Loucy (cell line): ENCODE results near the gene PPM1F.
"Not testable (repeated sequence)": the region's sequence is repeated elsewhere in the genome, so short reads cannot be mapped to it uniquely, and the experiment has no call there.

Source experiments
- H2AFZ ChIP-seq: fragments of 200-600 bp; sonication (generic); 2 replicates; pipeline ENCODE4 v1.6.0; 2016; ENCODE audit warnings: antibody characterized with exemption, mild to moderate bottlenecking, low read length, moderate library complexity
- H3F3A ChIP-seq: fragments of 200-600 bp; 2 replicates; pipeline ENCODE4 v1.6.0; 2016; ENCODE audit warnings: antibody characterized with exemption, low read depth, mild to moderate bottlenecking
- H3K27me3 ChIP-seq: fragments of 200-600 bp; sonication (generic); 2 replicates; pipeline ENCODE4 v1.6.1; 2014; ENCODE audit warnings: low read length, mild to moderate bottlenecking; ENCODE audit not compliant: insufficient read depth, poor library complexity, severe bottlenecking
- H3K36me3 ChIP-seq: fragments of 200-600 bp; sonication (generic); 2 replicates; pipeline ENCODE4 v1.6.1; 2016; ENCODE audit warnings: low read length; ENCODE audit not compliant: insufficient read depth
- H3K4me1 ChIP-seq: fragments of 200-600 bp; sonication (generic); 2 replicates; pipeline ENCODE4 v1.5.1; 2014; ENCODE audit warnings: low read length, mild to moderate bottlenecking; ENCODE audit not compliant: insufficient read depth, poor library complexity, severe bottlenecking
- H3K4me2 ChIP-seq: fragments of 200-600 bp; sonication (generic); 2 replicates; pipeline ENCODE4 v1.6.0; 2014; ENCODE audit warnings: antibody characterized with exemption, low read length, low read depth, mild to moderate bottlenecking; ENCODE audit not compliant: poor library complexity, severe bottlenecking
- H3K4me3 ChIP-seq: fragments of 200-600 bp; sonication (generic); 2 replicates; pipeline ENCODE4 v1.5.1; 2014; ENCODE audit warnings: low read length, mild to moderate bottlenecking, mixed read lengths; ENCODE audit not compliant: poor library complexity, severe bottlenecking
- H3K79me2 ChIP-seq: fragments of 200-600 bp; sonication (generic); 2 replicates; pipeline ENCODE4 v1.6.1; 2014; ENCODE audit warnings: low read length; ENCODE audit not compliant: insufficient read depth
- H3K9ac ChIP-seq: fragments of 200-600 bp; sonication (generic); 2 replicates; pipeline ENCODE4 v1.6.0; 2014; ENCODE audit warnings: mild to moderate bottlenecking, low read depth, low read length, moderate library complexity; ENCODE audit not compliant: poor library complexity, severe bottlenecking
- H3K9me2 ChIP-seq: fragments of 200-600 bp; sonication (generic); replicated peaks from 2 replicates; pipeline ENCODE4 v1.6.1; 2016; ENCODE audit warnings: low read depth, low read length, mixed read lengths
- H3K9me3 ChIP-seq: fragments of 200-600 bp; sonication (generic); 2 replicates; pipeline ENCODE4 v1.6.1; 2014; ENCODE audit warnings: mild to moderate bottlenecking, antibody characterized with exemption, low read length, low read depth; ENCODE audit not compliant: insufficient read depth
- H4K20me1 ChIP-seq: fragments of 200-600 bp; sonication (generic); 2 replicates; pipeline ENCODE4 v1.6.0; 2014; ENCODE audit warnings: antibody characterized with exemption, low read length, mild to moderate bottlenecking; ENCODE audit not compliant: insufficient read depth, poor library complexity, severe bottlenecking
- EZH2phosphoT487 ChIP-seq: fragments of 200-600 bp; IDR thresholded peaks from 2 replicates; pipeline ENCODE4 v1.6.1; 2018; ENCODE audit warnings: antibody characterized with exemption, mild to moderate bottlenecking, moderate library complexity, borderline replicate concordance
- TF ChIP-seq, protein P1 (sequence below): fragments of 200-600 bp; sonication (generic); conservative IDR thresholded peaks from 2 replicates; pipeline ENCODE4 v1.5.1; 2014; ENCODE audit warnings: mild to moderate bottlenecking, antibody characterized with exemption, low read length

The PPM1F gene

DNA sequence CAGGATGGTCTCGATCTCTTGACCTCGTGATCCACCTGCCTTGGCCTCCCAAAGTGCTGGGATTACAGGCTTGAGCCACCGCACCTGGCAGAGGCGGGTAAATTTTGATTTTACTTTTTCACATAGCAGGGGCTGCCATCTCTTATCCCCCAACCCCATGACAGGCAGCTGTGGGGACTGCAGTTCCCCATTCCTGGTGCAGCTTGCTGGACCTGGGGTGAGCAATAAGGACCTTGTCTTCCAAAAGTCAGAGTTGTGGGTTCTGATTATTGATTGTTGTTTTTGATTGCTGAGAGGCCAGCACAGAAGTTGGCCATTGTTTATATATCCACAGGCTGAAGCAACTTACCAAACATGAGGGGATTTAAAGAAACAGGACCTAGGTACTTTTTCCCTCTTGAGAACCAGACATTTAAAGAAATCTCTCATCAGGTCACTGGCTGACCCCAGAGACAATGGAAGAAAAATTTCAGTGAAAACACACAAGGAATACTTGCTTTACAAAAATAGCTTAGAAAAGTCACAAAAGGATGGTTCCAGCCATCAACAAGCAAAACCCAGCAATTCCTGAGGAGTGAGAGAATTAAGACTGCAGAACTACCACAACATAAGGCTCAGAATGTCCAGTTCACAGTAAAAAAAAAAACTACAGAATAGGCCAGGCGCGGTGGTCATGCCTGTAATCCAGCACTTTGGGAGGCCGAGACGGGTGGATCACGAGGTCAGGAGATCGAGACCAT, 63.2 kb downstream of the PPM1F start:
- H3K4me2 ChIP-seq = no peak overlapping the region
- no peak overlapping the region for H3K4me3 ChIP-seq
- H2AFZ ChIP-seq = no peak overlapping the region
- H3K36me3 ChIP-seq = no peaks in the 10 kb centered on the region
- no peaks in the 10 kb centered on the region for H3K79me2 ChIP-seq
- no peak overlapping the region for H3K9ac ChIP-seq
- H3K4me1 ChIP-seq = no peaks in the 10 kb centered on the region
- H3K9me2 ChIP-seq = no peaks in the 10 kb centered on the region
- H3K27me3 ChIP-seq = no peaks in the 10 kb centered on the region
- TF ChIP-seq EZH2phosphoT487 = no peak
- TF ChIP-seq, protein P1, sequence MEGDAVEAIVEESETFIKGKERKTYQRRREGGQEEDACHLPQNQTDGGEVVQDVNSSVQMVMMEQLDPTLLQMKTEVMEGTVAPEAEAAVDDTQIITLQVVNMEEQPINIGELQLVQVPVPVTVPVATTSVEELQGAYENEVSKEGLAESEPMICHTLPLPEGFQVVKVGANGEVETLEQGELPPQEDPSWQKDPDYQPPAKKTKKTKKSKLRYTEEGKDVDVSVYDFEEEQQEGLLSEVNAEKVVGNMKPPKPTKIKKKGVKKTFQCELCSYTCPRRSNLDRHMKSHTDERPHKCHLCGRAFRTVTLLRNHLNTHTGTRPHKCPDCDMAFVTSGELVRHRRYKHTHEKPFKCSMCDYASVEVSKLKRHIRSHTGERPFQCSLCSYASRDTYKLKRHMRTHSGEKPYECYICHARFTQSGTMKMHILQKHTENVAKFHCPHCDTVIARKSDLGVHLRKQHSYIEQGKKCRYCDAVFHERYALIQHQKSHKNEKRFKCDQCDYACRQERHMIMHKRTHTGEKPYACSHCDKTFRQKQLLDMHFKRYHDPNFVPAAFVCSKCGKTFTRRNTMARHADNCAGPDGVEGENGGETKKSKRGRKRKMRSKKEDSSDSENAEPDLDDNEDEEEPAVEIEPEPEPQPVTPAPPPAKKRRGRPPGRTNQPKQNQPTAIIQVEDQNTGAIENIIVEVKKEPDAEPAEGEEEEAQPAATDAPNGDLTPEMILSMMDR = no peak
- no peaks in the 10 kb centered on the region for H3F3A ChIP-seq
- no peaks in the 10 kb centered on the region for H3K9me3 ChIP-seq
- H4K20me1 ChIP-seq = no peaks in the 10 kb centered on the region

DNA sequence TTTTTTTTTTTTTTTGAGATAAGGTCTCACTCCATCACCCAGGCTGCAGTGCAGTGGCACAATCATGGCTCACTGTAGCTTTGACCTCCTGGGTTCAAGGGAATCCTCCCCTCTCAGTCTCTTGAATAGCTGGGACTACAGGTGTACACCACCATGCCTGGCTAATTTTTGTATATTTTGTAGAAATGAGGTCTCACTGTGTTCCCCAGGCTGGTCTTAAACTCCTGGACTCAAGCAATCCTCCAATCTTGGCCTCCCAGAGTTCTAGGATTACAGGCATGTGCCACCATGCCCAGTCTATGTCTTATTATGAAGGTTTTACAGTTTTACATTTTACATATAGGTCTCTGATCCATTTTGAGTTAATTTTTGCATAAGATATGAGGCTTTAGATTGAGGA, 64.8 kb downstream of the PPM1F start:
- Histone ChIP-seq H3K9me2 (no peaks in the 10 kb centered on the region), H3K4me3 (no peak overlapping the region), H3K9ac (no peak overlapping the region), H3K79me2 (no peaks in the 10 kb centered on the region), H3K4me2 (no peak overlapping the region), H3K27me3 (no peaks in the 10 kb centered on the region), H2AFZ (no peak overlapping the region), H3K9me3 (no peaks in the 10 kb centered on the region), H3F3A (no peaks in the 10 kb centered on the region), H3K4me1 (no peaks in the 10 kb centered on the region), H3K36me3 (no peaks in the 10 kb centered on the region), H4K20me1 (no peaks in the 10 kb centered on the region)
- TF ChIP-seq, protein P1 = no peak
- no peak for TF ChIP-seq EZH2phosphoT487

DNA sequence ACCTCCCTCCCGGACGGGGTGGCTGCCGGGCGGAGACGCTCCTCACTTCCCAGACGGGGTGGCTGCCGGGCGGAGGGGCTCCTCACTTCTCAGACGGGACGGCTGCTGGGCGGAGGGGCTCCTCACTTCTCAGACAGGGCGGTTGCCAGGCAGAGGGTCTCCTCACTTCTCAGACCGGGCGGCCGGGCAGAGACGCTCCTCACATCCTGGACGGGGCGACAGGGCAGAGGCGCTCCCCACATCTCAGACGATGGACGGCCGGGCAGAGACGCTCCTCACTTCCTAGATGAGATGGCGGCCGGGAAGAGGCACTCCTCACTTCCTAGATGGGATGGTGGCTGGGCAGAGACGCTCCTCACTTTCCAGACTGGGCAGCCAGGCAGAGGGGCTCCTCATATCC, 68.7 kb downstream of the PPM1F start:
- not testable (repeated sequence) for H3K36me3 ChIP-seq

GRCh38 chr22:21882754-21883333, 69.8 kb downstream of the PPM1F start:
- not testable (repeated sequence) for H4K20me1 ChIP-seq, H3K9me2 ChIP-seq, H3F3A ChIP-seq, H2AFZ ChIP-seq, H3K4me1 ChIP-seq, H3K4me2 ChIP-seq, H3K79me2 ChIP-seq, H3K27me3 ChIP-seq, H3K9ac ChIP-seq, H3K36me3 ChIP-seq, H3K9me3 ChIP-seq, H3K4me3 ChIP-seq

More for the DNA sequence above, 68.7 kb downstream of the PPM1F start:
- not testable (repeated sequence) for H2AFZ ChIP-seq, H3F3A ChIP-seq, H3K9me3 ChIP-seq, H3K9ac ChIP-seq, H3K4me2 ChIP-seq, H3K79me2 ChIP-seq, H3K9me2 ChIP-seq, H4K20me1 ChIP-seq, H3K27me3 ChIP-seq, H3K4me3 ChIP-seq, H3K4me1 ChIP-seq
